A549 (cell line): ENCODE data around the gene OTOP3. TPM values are rescaled to one million over a fixed set of nuclear protein-coding genes. Genes with fewer than 3 reads are reported as not detected.

Experiments
- ATAC-seq, 2 experiments: fragments of 200-7000 bp in 1 of 2; fragments of >200 bp in 1 of 2; cut with Nextera tagmentation in 1 of 2; cut with Tn5 transposase in 1 of 2; 3 replicates each; pipeline versions ENCODE4 v1.8.0 to v1.9.1; 2018 to 2020; ENCODE audit warnings: mild to moderate bottlenecking in 1 of 2, moderate library complexity in 1 of 2
- CTCF ChIA-PET: fragments of 300-600 bp; sonication (Branson Sonifier 250); formaldehyde crosslinking; extraction: SDS; loops from one replicate; lab custom pipeline; 2021; ENCODE audit warnings: antibody characterized with exemption, inconsistent platforms; lab: Yijun Ruan, JAX
- POLR2A ChIA-PET: fragments of 350-600 bp; formaldehyde crosslinking; extraction: SDS; loops from one replicate; lab custom pipeline; 2021; ENCODE audit warnings: antibody characterized with exemption, inconsistent platforms; lab: Yijun Ruan, JAX
- DNase-seq, 2 experiments: peaks; one replicate each; pipeline versions ENCODE4 v3.0.0 to v3.0.0-alpha.2; 2011 to 2016; ENCODE audit warnings: low read depth in 1 of 2, low spot score in 1 of 2
- FAIRE-seq: peaks from 2 replicates; lab custom pipeline; 2011; peaks lifted over from hg19 to GRCh38; lab: Jason Lieb, UNC
- H3K27ac ChIP-seq, 2 experiments: fragments of >200 bp; sonication (Bioruptor Twin); formaldehyde crosslinking; 3 replicates each; pipeline ENCODE4 v1.5.1; 2016 to 2017
- H3K4me1 ChIP-seq: fragments of >200 bp; sonication (Bioruptor Twin); formaldehyde crosslinking; 3 replicates; pipeline ENCODE4 v1.6.1; 2016
- H3K4me2 ChIP-seq: fragments of >200 bp; sonication (Bioruptor Twin); formaldehyde crosslinking; 3 replicates; pipeline ENCODE4 v1.6.1; 2016
- H3K4me3 ChIP-seq: fragments of >200 bp; sonication (Bioruptor Twin); formaldehyde crosslinking; 3 replicates; pipeline ENCODE4 v1.5.1; 2016
- H3K9me3 ChIP-seq: fragments of >200 bp; sonication (Bioruptor Twin); formaldehyde crosslinking; 3 replicates; pipeline ENCODE4 v1.6.1; 2016
- CBX2 ChIP-seq: fragments of 200-600 bp; sonication (generic); IDR thresholded peaks from 2 replicates; pipeline ENCODE4 v1.6.1; 2016; ENCODE audit warnings: low read depth, mild to moderate bottlenecking, borderline replicate concordance
- CBX8 ChIP-seq: fragments of 200-600 bp; sonication (generic); IDR thresholded peaks from 2 replicates; pipeline ENCODE4 v1.6.1; 2016
- CEBPB ChIP-seq, 2 experiments: fragments of >200 bp in 1 of 2; sonication (Bioruptor Twin) in 1 of 2; formaldehyde crosslinking in 1 of 2; IDR thresholded peaks; 2 replicates each; pipeline ENCODE4 v1.6.1; 2012 to 2016
- CHD4 ChIP-seq: fragments of 200-600 bp; sonication (generic); IDR thresholded peaks from 2 replicates; pipeline ENCODE4 v1.6.1; 2016; ENCODE audit warnings: antibody characterized with exemption, mild to moderate bottlenecking, borderline replicate concordance
- EHMT2 ChIP-seq: fragments of 200-600 bp; sonication (generic); IDR thresholded peaks from 2 replicates; pipeline ENCODE4 v1.6.1; 2016; ENCODE audit warnings: antibody characterized with exemption, low read depth, mild to moderate bottlenecking, moderate library complexity
- EP300 ChIP-seq, 2 experiments: fragments of >200 bp; sonication (Bioruptor Twin); formaldehyde crosslinking; IDR thresholded peaks; 2 replicates in 1 of 2; 3 replicates in 1 of 2; pipeline ENCODE4 v1.6.1; 2016 to 2017
- ESRRA ChIP-seq: fragments of 150-350 bp; IDR thresholded peaks from 2 replicates; pipeline ENCODE4 v1.6.1; 2014; ENCODE audit warnings: mild to moderate bottlenecking, low read length, borderline replicate concordance
- FOSL2 ChIP-seq, 2 experiments: fragments of 450-650 bp in 1 of 2; fragments of >200 bp in 1 of 2; sonication (Bioruptor Twin) in 1 of 2; formaldehyde crosslinking; IDR thresholded peaks; 2 replicates each; pipeline versions ENCODE4 v1.5.0 to v1.6.1; 2016 to 2020; ENCODE audit warnings: mild to moderate bottlenecking in 1 of 2, moderate library complexity in 1 of 2
- GATA3 ChIP-seq: IDR thresholded peaks from 2 replicates; pipeline ENCODE4 v1.6.1; 2012; ENCODE audit warnings: borderline replicate concordance
- HDAC2 ChIP-seq: fragments of 200-600 bp; sonication (generic); IDR thresholded peaks from 2 replicates; pipeline ENCODE4 v1.6.1; 2016
- HOXA7 ChIP-seq: fragments of 250-450 bp; sonication (Bioruptor Pico); IDR thresholded peaks from 2 replicates; pipeline ENCODE4 v1.5.0; 2020; ENCODE audit warnings: mild to moderate bottlenecking, moderate library complexity
- JUN ChIP-seq, 2 experiments: fragments of >200 bp; sonication (Bioruptor Twin); formaldehyde crosslinking; IDR thresholded peaks; 2 replicates in 1 of 2; 3 replicates in 1 of 2; pipeline ENCODE4 v1.6.1; 2016 to 2017
- KDM1A ChIP-seq: fragments of 200-600 bp; sonication (generic); IDR thresholded peaks from 2 replicates; pipeline ENCODE4 v1.6.1; 2016; ENCODE audit warnings: low read depth, mild to moderate bottlenecking
- MAFK ChIP-seq: fragments of 450-650 bp; IDR thresholded peaks from 2 replicates; pipeline ENCODE4 v1.6.1; 2014; ENCODE audit not compliant: partially characterized antibody
- MAZ ChIP-seq: fragments of 150-350 bp; IDR thresholded peaks from 2 replicates; pipeline ENCODE4 v1.6.1; 2014; ENCODE audit warnings: antibody characterized with exemption, low read depth, low read length, borderline replicate concordance
- PHF8 ChIP-seq: fragments of 200-600 bp; sonication (generic); IDR thresholded peaks from 2 replicates; pipeline ENCODE4 v1.6.1; 2016; ENCODE audit warnings: low read depth, mild to moderate bottlenecking, antibody characterized with exemption, moderate library complexity, borderline replicate concordance
- POLR2AphosphoS2 ChIP-seq: conservative IDR thresholded peaks from 2 replicates; pipeline ENCODE4 v1.6.1; 2012; ENCODE audit warnings: low read length, improper control_type of control experiment, inconsistent platforms
- RAD21 ChIP-seq, 2 experiments: fragments of >200 bp in 1 of 2; sonication (Bioruptor Twin) in 1 of 2; formaldehyde crosslinking in 1 of 2; IDR thresholded peaks in 1 of 2; conservative IDR thresholded peaks in 1 of 2; 2 replicates in 1 of 2; 3 replicates in 1 of 2; pipeline ENCODE4 v1.6.1; 2012 to 2018; ENCODE audit warnings: inconsistent platforms in 1 of 2
- RFX5 ChIP-seq: fragments of 450-650 bp; IDR thresholded peaks from 2 replicates; pipeline ENCODE4 v1.7.1; 2014; ENCODE audit warnings: antibody characterized with exemption, mild to moderate bottlenecking, moderate library complexity
- RNF2 ChIP-seq: fragments of 200-600 bp; sonication (generic); IDR thresholded peaks from 2 replicates; pipeline ENCODE4 v1.6.1; 2016; ENCODE audit warnings: low read depth, mild to moderate bottlenecking, antibody characterized with exemption, moderate library complexity, borderline replicate concordance
- SREBF2 ChIP-seq: fragments of 450-650 bp; IDR thresholded peaks from 2 replicates; pipeline ENCODE4 v1.6.1; 2014; ENCODE audit warnings: mild to moderate bottlenecking, moderate library complexity
- TFCP2L1 ChIP-seq: fragments of 250-450 bp; sonication (Bioruptor Pico); IDR thresholded peaks from 2 replicates; pipeline ENCODE4 v1.5.0; 2021; ENCODE audit warnings: mild to moderate bottlenecking
- ZC3H11A ChIP-seq: fragments of 450-650 bp; IDR thresholded peaks from 2 replicates; pipeline ENCODE4 v1.6.1; 2014; ENCODE audit warnings: antibody characterized with exemption, mild to moderate bottlenecking
- WGBS: methylation state at CpG from one replicate; pipeline ENCODE4 v1.1.6; 2017; ENCODE audit errors: missing lambda C conversion rate; 5-methylcytosine and 5-hydroxymethylcytosine counted together
- polyA plus RNA-seq, 4 experiments: library from polyadenylated mRNA; depleted of rRNA in 3 of 4; stranded (reverse); fragments of >200 nt; fragmentation: RNase III in 1 of 4; extraction: RNeasy Plus Mini Kit Qiagen cat#74134 plus additional on column Dnase treatment in 1 of 4; gene quantifications; 2 replicates in 3 of 4; 3 replicates in 1 of 4; pipeline ENCODE4 v1.2.3, GENCODE V29; 2011 to 2017
- TF ChIP-seq, protein P1 (sequence below): fragments of >200 bp; sonication (Bioruptor Twin); formaldehyde crosslinking; IDR thresholded peaks from 3 replicates; pipeline ENCODE4 v1.6.1; 2016
- TF ChIP-seq, protein P2 (sequence below): fragments of 250-450 bp; sonication (Bioruptor Pico); IDR thresholded peaks from 2 replicates; pipeline ENCODE4 v1.5.0; 2020; ENCODE audit warnings: low read depth, mild to moderate bottlenecking, moderate library complexity
- TF ChIP-seq, protein P3 (sequence below): IDR thresholded peaks from 2 replicates; pipeline ENCODE4 v1.6.1; 2012
- TF ChIP-seq, protein P4 (sequence below): IDR thresholded peaks from 2 replicates; pipeline ENCODE4 v1.6.1; 2012
- TF ChIP-seq, protein P5 (sequence below): fragments of >200 bp; sonication (Bioruptor Twin); formaldehyde crosslinking; IDR thresholded peaks from 2 replicates; pipeline ENCODE4 v1.6.1; 2016

The OTOP3 gene
- polyA plus RNA-seq, 2 of the 4 experiments (the other 2 are of a cell fraction) = not detected

DNA sequence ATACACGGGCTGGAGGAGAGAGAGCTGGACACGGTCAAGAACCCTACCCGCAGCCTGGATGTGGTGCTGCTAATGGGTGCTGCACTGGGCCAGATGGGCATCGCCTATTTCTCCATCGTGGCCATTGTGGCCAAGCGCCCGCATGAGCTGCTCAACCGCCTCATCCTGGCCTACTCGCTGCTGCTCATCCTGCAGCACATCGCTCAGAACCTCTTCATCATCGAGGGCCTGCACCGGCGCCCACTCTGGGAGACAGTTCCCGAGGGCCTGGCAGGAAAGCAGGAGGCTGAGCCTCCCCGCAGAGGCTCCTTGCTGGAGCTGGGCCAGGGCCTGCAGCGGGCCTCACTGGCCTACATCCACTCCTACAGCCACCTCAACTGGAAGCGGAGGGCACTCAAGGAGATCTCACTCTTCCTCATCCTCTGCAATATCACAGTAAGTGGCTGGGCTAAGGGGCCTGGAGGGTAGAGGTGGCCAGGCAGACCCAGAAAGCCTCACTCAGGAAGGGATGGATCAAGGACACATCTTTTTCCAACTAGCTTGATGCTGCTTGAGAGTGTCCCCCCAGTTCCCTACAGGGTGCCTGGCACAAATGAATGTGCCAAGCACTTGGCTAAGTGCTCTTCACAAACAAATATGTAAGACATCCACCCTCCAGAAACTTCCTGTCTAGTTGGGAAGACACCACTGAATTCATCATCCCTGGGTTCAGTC, 11.5 kb downstream of the OTOP3 start:
- CTCF ChIA-PET = interaction anchor here (0.9 to 42.3 kb wide), 3 partner anchors 10 to 42 kb away, joined by 3 to 1448 read pairs (median 1448); partner anchors contain the start of genes HID1, OTOP2, OTOP3 and USH1G
- H3K27ac ChIP-seq = no peak overlapping the region

DNA sequence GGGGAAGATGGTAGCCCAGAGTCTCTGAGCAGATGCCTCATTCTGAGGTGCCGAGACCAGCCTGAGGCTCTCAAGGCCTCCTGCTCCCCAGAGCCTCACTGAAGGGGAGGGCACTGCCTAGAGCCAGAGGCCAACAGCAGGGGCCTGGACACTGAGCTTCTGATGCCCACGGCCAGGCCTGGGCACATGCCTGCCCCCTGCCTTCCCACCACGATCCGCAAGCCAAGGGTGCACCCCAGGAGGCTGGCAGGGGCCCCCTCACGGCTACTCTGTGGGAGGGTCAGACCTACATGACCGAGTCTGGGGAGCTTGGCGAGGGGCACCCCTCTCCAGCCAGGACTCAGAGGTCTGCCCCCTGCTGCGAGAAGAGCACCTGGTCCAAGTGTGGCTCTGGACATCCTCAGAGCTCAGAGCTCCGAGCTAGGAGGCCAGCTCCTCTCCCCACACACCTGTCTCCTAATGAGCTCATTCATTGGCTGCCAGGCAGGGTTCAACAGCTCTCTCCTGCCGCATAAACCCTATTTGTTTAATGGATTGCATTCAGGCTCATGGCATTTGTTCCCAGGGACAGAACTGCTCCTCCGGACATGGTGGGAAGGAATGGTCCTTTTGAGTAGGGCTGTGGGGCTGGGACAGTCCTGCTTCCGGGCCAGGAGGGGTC, 13.9 kb downstream of the OTOP3 start:
- CTCF ChIA-PET = interaction anchor here (1.0 to 42.3 kb wide), 6 partner anchors 8 to 182 kb away, joined by 3 to 1448 read pairs (median 7); partner anchors contain the start of genes HID1, MRPL58, NT5C and OTOP2
- Histone ChIP-seq H3K9me3 (no peaks in the 10 kb centered on the region), H3K4me2 (no peak overlapping the region), H3K4me1 (peaks cover 28% of the 10 kb centered on the region), H3K4me3 (no peak overlapping the region), H3K27ac (no peak overlapping the region)
- POLR2A ChIA-PET = interaction anchor here (1.1 to 1.2 kb wide), 2 partner anchors 8 to 76 kb away, joined by 3 to 4 read pairs; no protein-coding TSS in a partner anchor
- ATAC-seq (peak; percentile 14 to 17; a peak in 4 of 6 replicates), FAIRE-seq (no peak), DNase-seq (no peak)
- TF ChIP-seq RFX5 (no peak), PHF8 (no peak), POLR2AphosphoS2 (no peak), ESRRA (no peak), MAZ (no peak), CBX8 (no peak), HOXA7 (CRISPR knock-in tag) (no peak), FOSL2 (IDR thresholded peaks at IDR 0.05) (no peak), FOSL2 (CRISPR knock-in tag; IDR thresholded peaks at IDR 0.05) (no peak), KDM1A (no peak), HDAC2 (no peak), CHD4 (no peak), RAD21 (conservative IDR thresholded peaks at IDR 0.05 in 1 of 2, IDR thresholded peaks at IDR 0.05 in 1 of 2) (no peak), SREBF2 (no peak)
- TF ChIP-seq, protein P1, sequence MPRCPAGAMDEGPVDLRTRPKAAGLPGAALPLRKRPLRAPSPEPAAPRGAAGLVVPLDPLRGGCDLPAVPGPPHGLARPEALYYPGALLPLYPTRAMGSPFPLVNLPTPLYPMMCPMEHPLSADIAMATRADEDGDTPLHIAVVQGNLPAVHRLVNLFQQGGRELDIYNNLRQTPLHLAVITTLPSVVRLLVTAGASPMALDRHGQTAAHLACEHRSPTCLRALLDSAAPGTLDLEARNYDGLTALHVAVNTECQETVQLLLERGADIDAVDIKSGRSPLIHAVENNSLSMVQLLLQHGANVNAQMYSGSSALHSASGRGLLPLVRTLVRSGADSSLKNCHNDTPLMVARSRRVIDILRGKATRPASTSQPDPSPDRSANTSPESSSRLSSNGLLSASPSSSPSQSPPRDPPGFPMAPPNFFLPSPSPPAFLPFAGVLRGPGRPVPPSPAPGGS = no peak
- TF ChIP-seq, protein P2, sequence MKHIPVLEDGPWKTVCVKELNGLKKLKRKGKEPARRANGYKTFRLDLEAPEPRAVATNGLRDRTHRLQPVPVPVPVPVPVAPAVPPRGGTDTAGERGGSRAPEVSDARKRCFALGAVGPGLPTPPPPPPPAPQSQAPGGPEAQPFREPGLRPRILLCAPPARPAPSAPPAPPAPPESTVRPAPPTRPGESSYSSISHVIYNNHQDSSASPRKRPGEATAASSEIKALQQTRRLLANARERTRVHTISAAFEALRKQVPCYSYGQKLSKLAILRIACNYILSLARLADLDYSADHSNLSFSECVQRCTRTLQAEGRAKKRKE = no peak
- TF ChIP-seq, protein P3, sequence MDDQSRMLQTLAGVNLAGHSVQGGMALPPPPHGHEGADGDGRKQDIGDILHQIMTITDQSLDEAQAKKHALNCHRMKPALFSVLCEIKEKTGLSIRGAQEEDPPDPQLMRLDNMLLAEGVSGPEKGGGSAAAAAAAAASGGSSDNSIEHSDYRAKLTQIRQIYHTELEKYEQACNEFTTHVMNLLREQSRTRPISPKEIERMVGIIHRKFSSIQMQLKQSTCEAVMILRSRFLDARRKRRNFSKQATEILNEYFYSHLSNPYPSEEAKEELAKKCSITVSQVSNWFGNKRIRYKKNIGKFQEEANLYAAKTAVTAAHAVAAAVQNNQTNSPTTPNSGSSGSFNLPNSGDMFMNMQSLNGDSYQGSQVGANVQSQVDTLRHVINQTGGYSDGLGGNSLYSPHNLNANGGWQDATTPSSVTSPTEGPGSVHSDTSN = no peak
- TF ChIP-seq, protein P4, sequence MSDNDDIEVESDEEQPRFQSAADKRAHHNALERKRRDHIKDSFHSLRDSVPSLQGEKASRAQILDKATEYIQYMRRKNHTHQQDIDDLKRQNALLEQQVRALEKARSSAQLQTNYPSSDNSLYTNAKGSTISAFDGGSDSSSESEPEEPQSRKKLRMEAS = no peak
- WGBS = 53% methylated on average over 10 of the region's 12 CpGs

More for the DNA sequence above, 11.5 kb downstream of the OTOP3 start:
- no peak overlapping the region for H3K4me2 ChIP-seq
- FAIRE-seq = no peak
- WGBS = 90% methylated on average over 17 of the region's 17 CpGs
- ATAC-seq = no peak
- TF ChIP-seq EP300 (IDR thresholded peaks at IDR 0.05) = no peak
- TF ChIP-seq KDM1A = no peak
- TF ChIP-seq, protein P5, sequence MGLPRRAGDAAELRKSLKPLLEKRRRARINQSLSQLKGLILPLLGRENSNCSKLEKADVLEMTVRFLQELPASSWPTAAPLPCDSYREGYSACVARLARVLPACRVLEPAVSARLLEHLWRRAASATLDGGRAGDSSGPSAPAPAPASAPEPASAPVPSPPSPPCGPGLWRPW = no peak
- TF ChIP-seq GATA3 = no peak
- TF ChIP-seq RNF2 = no peak
- TF ChIP-seq CBX2 = no peak
- TF ChIP-seq PHF8 = no peak
- no peak for TF ChIP-seq MAFK
- TF ChIP-seq CEBPB (IDR thresholded peaks at IDR 0.05) = no peak
- TF ChIP-seq EHMT2 = no peak
- TF ChIP-seq TFCP2L1 (CRISPR knock-in tag) = no peak
- no peak for TF ChIP-seq JUN (IDR thresholded peaks at IDR 0.05)
- TF ChIP-seq ZC3H11A = no peak
- TF ChIP-seq, all 56 proteins: peak for 0
- Histone ChIP-seq H3K4me3 (no peak overlapping the region), H3K9me3 (no peaks in the 10 kb centered on the region), H3K4me1 (peaks cover 24% of the 10 kb centered on the region)
- DNase-seq = no peak
- POLR2A ChIA-PET = no interaction called here
